ENCODE measurements around the gene HSPA14.

- TF ChIP-seq CTCF (IDR thresholded peaks at IDR 0.05; ENCODE audit: low read depth, low read length, poor library complexity, severe bottlenecking): no peak
- no peak for TF ChIP-seq EZH2phosphoT487 (IDR thresholded peaks at IDR 0.05; ENCODE audit: borderline replicate concordance, low read length)
These were observed 20.3 kb downstream of the HSPA14 start for GRCh38 chr10:14858338-14858960.
